ENCODE measurements around the gene DIO3. TPM values are rescaled to one million over a fixed set of nuclear protein-coding genes. Genes with fewer than 3 reads are reported as not detected.

The DIO3 gene
- total RNA-seq, 1 donor from 2014 or later: 0.47 TPM

DNA sequence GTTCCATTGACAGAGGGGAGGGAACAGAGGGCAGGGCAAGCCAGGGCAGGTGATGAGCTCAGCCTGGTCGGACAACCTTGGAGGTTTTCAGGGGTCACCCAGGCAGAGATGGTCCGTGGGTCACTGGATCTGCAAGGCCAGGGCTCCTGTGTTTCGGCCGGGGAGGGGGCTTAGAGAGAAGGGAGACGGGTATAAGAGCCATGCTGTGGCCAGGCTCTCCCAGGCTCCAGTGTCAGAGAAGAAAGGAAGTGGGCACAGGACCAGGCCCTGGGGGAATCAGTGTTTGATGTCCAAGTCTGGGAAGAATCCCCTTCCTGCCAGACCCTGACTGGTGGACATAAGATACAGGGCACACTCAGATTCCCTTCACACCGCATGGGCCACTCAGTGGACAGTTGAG is 36.9 kb downstream of the DIO3 start:
- peak; percentile 27 for DNase-seq (ENCODE audit: low spot score)

DNA sequence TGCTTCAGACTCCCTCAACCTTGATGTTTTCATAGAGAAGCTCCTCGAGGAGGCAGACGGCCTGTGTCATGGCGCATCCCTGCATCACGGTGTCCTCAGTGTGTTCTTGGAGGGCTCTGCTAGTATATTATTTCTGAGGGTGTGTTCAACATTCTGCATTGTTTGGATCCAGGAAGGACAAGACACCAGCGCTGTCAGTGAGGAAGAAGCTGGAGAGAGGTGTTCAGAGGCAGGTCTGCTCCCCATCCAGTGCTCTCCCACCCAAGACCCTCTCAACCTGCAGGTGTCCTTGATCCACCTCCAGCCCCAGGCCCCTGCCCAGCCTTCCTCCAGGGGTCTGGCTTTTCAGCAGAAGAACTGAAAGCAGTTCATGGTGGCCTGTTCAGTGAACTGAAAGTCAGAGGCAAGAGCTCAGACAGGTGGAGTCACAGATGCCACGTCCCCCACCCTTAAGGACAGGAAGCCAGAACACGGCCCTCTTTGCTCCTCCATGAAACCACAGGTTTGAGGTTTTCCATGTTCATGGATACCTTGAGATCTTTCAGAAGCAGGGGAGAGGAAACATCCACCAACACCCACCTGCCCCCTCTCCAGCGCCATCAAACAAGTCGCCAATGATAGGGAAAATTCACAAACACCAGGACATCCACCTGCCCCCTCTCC is 37.4 kb downstream of the DIO3 start:
- no peak for DNase-seq (ENCODE audit: low spot score)

DNA sequence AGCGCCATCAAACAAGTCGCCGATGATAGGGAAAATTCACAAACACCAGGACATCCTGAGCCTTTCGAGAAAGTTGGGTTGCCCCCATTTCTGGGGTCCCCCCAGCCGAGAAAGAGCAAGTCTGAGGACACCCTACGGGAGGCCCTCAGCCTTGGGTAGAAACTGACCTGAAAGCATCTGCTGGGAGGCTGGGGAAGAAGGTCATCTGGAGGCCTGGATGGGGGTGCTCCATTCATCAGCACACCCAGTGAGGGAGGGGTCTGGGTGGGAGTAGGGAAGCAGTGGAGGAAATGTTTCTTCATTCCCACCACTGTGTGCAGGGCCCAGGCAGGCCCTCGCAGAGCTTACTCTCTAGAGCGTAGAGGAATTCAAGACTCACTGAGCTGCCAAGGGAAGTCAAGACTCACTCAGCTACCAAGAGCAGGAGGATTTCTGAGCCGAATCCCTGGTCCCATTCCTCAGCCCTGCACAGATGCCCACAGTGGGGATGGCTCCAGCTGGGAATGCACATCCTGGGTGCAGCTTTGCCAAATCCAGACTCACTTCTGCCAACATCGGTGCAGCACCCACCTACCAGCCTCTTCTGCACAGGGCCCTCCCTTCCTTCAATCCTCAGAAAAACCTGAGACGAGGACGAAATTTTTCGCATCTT is 38.1 kb downstream of the DIO3 start:
- peak; percentile 31 for DNase-seq (ENCODE audit: low spot score)

DNA sequence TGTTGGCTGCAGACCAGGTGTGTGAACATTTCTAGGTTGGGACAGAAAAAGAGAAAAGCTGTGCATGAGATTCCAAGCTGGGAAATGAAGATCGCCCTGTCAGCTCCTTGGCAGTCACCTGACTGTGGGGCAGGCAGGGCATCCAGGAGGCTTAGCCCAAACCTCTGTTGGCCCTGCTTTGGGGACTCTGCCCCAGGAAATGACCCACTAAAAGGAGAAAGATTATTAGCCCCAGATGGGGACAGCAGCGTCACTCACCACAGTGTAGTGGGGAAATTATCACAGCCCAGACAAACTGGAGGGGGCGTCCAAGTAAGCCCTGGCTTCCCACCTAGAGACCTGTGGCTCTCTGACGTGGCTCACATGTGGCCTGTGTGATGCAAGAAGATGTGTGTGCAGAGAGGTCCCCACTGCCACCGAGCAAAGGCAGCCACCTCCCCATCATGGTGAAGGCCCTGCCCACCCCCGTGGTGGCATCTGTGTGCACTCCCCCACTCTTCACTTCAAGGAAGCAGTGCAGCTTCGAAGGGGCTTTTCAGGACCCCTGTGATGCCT is 39.1 kb downstream of the DIO3 start:
- DNase-seq (ENCODE audit: low spot score): peak; percentile 8

DNA sequence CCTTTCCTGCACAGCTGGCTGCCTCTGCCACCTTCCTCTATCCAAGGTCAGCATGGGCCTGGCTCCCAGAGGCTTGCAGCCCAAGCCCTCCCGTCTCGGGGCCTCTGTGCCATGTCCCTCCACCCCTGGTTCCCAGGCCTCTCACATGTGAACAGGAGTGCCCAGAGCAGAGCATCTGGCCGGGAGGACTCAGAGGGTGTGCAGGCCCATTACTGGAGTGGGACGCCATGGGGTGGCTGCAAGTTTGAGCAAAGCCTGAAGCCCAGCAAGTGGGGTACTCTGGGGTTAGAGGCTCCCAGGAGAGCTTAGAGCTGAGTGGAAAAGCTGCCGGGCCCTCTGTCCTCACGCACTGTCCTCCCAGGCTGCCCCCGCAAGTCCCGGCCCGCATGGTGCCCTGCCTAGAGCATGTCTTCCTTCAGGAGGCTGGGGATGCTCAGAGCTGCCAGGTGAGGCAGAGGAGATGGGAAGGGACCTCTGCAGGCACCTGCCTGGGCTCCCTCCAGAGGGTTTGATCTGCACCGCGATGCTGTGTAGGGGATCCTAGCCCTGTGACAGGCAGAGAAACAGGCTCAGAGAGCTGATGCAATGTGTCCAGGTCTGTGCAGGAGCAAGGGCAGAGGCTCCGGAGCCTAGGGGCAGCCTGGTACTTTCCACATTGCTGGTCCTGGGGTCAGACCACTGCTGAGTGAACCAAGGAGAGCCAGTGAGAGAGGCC is 39.8 kb downstream of the DIO3 start:
- DNase-seq (ENCODE audit: low spot score): peak; percentile 41

DNA sequence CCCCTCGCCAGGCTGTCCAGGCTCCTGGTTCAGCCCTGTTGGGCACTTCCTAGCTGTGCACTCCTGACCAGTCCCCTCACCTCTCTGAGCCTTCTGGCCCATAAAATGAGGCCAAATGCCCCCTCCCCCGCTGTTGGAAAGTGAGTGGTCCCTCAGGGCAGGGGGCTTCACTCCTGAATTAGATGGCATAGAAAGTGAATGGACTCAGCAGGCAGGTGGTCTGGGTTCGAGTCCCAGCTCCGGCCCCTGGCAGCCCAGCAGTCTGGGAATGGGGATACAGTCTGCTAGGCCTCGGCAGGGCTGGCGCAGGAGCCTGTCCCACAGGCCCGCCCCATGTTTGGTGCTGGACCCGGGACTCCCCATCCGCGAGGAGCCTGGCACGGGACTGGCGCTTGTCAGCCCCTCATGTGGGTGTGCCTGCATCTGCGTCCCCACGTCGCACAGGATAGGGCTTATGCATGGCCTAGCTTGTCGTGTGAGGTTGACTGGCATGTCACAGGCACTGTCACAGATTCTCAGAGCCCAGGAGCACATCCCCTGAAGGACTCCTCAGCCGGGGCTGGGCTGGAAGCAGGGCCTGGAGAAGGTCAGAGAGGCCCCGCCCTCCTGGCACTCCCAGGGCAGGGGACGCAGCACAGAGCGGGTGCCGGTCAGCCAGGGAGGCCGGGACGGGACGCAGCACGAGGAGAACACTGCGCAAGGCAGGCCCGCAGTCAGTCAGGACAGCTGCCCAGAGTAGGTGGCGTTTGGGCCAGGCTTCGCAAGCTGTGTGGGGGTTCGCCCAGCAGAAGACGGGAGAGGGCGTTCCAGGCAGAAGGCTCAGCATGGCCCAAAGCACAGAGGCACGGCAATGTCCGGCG is 40.5 kb downstream of the DIO3 start:
- DNase-seq (ENCODE audit: low spot score): no peak

DNA sequence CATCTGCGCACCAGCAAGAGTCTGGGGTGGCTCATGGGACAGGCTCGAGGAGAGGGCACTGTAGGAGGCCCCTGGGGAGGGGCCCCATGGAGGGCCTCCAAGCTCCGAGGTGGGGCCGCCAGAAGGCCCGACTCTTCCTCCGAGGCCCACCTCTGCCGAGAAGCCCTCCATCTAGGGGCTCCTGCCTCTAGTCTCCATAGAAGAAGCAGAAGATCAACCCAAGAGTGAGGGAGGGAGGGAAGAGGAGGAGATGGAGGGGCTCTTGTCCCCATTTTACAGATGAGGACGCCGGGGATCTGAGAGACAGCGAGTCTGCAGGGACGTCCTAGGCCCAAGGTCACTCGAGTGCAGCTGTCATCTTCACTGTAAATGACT is 41.2 kb downstream of the DIO3 start:
- DNase-seq (ENCODE audit: low spot score): no peak

DNA sequence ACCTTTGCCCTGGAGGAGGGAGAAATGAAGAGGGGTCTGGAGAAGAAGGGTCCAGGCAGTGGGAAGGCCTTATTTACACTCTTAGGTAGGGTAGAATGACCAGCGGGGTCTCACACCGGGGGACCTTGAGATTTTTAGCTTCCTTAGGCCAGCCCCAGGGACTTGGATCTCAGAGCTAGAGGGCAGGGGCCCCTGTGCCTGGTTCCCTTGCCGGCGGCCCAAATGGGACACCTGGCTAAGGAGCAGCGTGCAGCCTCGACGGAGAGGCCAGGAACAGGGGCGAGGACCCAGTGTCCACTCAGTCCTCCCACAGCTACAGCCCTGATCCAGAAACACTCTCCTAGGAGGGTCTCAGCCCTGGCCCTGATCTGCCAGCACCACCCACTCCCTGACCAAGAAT is 41.8 kb downstream of the DIO3 start:
- DNase-seq (ENCODE audit: low spot score): no peak

DNA sequence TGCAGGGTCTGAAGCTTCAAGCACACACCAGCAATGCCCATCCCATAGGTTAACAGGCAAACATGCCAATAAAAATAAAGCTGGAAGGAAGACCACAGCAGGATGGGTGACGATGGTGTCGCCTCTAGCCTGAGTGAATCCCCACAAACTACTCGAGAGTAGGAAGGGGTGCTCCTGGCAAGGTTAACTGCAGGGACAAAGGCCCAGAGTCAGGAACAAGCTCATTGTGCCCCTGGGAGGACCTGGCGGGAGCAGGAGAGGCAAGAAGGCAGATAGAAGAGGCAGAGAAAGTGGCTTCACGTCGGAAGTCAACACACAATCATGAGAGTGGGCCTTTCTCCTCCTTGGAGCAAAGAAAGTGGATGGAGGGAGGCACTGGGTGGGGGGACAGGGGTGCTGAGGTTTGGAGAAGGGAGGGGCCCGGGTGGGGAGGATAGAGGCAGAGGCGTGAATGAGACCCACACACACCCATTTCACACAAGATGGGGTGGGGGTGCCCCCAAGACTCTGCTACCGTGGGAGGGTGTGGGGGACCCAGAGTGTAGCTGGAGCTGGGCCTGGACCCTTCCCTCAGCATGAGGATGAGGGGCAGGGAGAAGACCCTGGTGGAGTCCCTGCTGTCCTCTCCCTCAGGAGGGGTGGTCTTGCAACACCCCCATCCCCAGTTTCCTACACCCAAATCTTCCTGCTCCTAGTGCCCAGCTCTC is 43.1 kb downstream of the DIO3 start:
- peak; percentile 29 for DNase-seq (ENCODE audit: low spot score)

DNA sequence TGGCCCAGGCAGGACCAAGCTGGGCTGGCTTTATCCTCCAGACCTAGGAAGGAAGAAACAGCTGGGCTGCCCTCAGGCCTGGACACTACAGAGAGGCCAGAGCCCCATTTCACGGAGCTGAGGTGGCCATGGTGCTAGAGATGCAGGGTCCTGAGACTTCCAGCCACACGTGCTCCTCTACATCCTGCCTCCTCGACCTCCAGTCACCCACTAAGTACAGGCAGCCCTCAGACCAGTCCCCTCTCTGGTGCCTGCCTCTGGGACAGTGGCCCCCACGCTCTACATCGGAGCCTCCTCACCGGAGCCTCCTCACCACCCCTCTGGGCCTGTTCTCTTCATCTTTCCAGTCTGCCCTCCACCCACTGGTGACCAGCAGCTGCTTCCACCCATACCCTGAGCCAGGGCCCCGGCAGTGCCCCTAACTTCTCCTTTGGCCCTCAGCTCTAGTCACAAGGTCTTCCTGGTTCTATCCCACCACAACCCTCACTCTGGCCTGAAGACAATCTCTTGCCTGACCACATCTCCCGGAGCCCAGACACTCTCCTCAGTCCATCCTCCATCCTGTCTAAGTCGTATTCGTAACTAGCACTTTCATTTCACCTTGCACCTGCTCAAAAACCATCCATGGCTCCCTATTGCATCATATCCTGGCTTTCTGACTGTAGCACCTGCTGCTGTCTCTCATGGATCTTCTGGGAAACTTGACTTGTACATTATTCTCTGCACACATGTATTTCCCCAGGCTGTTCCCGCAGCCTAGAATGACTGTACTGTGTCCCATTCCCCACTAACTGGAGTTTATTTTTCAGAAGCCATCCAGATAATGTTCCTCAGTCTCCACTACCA is 43.9 kb downstream of the DIO3 start:
- no peak for DNase-seq (ENCODE audit: low spot score)

DNA sequence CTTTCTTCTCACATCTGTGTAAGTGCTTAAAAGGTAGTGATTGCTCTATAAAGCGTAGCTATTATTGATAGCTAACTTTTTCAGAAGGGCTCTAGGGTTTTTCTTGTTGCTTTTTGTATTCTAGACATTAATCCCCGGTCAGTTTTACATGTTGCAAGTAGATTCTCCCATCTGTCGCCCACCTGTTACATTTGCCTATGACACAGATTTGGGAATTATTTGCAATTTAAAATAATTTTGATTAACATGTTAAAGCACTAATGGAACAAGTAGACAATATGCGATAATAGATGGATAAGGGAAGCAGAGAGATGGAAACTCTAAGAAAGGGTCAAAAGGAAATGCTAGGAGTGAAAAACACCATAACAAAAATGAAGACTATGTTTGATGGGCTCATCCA is 44.5 kb downstream of the DIO3 start:
- DNase-seq (ENCODE audit: low spot score): no peak

Other genes starting within 250 kb of the DIO3 start
- 155 TPM for gene PPP2R5C, start 200.2 kb downstream of the DIO3 start, total RNA-seq

Measured in ureter (tissue), 1 donor.